Amygdala (tissue), 56 donors: ENCODE results near the gene TAS2R5.
A peak's percentile ranks its signal among the peaks of the same experiment; 100 is the strongest.
"Not testable (repeated sequence)": the region's sequence is repeated elsewhere in the genome, so short reads cannot be mapped to it uniquely, and the experiment has no call there.

Source experiments
- DNase-seq, 56 donors: peaks; one replicate each; lab custom pipeline; 2025; lab: John Stamatoyannopoulos, UW

TAS2R5 gene

DNA sequence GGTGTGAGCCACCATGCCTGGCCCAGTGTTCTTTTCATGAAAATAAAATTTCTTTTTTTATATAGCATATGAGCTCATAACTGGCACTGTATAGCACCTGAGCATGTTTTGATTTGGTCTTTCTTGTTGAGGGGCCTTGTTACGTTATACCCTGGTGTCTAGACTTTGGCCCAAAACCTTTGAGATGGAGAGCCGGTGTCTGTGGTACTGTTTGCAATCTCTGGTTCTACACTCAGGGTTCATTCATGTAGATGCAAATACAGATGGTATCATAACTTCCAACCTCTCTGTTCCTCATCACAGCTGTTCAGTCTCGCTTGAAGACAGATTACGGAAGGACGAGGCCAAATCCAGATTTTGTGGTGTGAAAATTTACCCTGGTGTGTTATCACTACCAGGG lies at the start of gene TAS2R5:
TAS2R5 (plus strand) TSS at position 301 of the 400 bp plus-strand sequence. CDS start 145 bp downstream, outside the sequence.
- no peak for DNase-seq

GRCh38 chr7:141742229-141742628 lies 47.8 kb upstream of the TAS2R5 start:
- no peak for DNase-seq

DNA sequence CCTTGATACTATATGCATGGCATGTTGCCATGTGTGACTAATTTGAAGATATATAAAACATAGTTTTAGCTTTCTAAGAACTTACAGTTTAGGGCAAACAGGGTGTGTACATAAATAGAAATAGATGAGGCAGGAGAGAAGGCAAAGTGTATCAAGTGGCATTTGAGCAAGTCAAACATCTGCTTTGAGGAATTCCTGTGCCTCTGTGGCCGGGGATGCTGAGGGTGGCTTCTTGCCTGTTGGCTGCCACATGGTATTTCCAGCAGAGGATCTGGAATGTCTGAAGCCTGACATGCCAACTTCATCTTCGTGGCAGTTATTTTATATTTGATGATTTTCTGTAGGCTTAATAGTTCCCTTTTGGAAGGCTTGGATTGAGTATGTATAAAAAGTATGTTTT lies 45.9 kb upstream of the TAS2R5 start:
- no peak for DNase-seq

- no peak for DNase-seq
These were observed 41.6 kb upstream of the TAS2R5 start for GRCh38 chr7:141748396-141748795.

GRCh38 chr7:141751904-141752303 lies 38.1 kb upstream of the TAS2R5 start:
- DNase-seq, result not testable (repeated sequence)

GRCh38 chr7:141752634-141753033 lies 37.4 kb upstream of the TAS2R5 start:
- no peak for DNase-seq

DNA sequence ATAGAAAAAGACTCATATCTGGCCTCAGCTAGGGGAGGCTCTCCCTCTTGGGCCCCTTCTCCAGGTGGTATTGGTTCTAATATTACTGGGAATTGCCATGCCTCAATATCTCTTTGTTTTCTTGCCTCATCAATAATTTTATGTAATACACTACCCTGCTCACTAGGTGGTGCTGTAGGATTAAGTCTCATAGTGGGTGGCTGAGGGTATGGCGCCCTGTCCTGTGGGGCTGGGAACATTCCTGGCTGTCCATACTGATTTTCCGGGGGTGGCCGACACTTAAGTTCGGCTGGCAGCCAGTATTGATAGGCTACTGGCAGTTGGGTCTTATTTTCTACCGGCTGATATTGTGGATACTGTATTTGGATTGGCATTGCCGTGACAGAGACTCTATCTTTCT lies 35.1 kb upstream of the TAS2R5 start:
- DNase-seq, result no peak

DNA sequence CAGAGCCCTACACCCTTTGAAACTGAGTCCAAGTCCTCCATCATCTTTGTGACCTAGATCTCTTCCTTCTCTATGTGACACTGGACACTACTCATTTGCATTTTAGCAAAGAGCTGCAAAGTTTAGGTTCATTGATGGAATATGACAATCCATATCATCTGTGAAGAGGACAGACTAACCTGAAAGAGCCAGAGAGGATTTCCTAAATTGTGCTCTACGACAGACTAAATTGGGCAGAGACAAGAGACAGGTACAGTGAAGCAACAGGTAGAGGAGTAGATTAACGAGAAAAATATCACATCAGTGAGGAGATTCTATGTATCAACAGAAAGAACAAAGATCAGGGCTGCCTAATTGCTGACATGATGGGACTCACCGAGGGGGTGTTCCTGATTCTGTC lies 26.2 kb upstream of the TAS2R5 start, which contains the start of gene TAS2R3:
TAS2R3 (plus strand) TSS at position 301 of the 400 bp plus-strand sequence; CDS start at position 363, 62 bp downstream.
- DNase-seq, result no peak

- DNase-seq, result not testable (repeated sequence)
These were observed 19.9 kb upstream of the TAS2R5 start for GRCh38 chr7:141770083-141770583.

GRCh38 chr7:141776374-141776773 lies 13.6 kb upstream of the TAS2R5 start, which contains the start of gene TAS2R4:
Gene TAS2R4 (plus strand): TSS chr7:141776674. CDS start chr7:141778489, 1,815 bp downstream.
- DNase-seq, result no peak

GRCh38 chr7:141785706-141786552 lies 4.1 kb upstream of the TAS2R5 start:
- peak in 8 of 56 donors; percentile 3 to 58 (median 10) for DNase-seq

DNA sequence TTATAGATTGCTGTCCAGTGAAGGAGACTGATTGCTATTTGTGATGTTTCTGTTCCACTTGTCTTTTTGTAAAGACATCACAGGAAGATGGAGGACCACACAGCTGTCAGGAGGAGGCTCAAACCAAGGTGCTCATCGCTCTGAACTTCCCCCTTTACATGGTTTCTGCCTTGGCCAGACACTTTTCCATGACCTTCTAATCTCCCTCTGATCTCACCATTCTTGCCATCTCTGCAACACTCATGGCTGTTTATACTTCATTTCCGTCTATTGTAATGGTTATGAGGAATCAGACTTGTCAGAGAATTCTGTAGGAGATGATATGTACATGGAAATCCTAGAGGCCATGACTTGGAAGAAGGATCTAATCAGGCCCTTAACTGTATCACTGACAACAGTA lies 1.7 kb upstream of the TAS2R5 start:
- DNase-seq, result no peak

DNA sequence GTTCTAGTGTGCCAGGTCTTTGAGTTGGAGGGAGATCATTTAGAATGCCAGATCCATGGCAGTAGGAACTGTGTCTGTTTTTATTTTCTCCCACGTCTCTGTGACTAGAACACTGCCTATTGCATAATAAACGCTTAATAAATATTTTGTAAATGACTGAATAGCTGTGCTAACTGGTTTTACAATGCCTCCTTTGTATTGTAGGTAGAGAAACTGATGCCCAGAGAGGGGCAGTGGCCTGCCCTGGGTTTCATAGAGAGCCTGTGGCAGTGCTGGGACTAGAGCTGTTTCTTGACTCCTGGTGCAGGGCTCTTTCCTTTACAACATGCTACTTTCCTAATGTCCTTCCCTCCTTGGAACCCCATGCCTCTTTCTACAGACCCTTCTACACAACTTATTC lies 2.5 kb downstream of the TAS2R5 start:
- no peak for DNase-seq

DNA sequence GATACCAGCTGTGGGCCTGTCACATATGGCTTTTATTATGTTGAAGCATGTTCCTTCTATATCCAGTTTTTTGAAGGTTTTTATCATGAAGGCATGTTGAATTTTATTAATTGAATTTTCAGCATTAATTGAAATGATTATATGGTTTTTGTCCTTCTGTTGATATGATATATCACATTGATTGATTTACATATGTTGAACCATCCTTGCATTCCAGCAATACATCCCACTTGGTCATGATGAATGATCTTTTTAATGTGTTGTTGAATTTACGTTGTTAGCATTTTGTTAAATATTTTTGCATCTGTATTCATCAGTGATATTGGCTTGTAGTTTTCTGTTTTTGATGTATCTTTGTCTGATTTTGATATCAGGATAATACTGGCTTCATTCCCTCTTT lies 30.1 kb downstream of the TAS2R5 start:
- DNase-seq, result no peak

- not testable (repeated sequence) for DNase-seq
These were observed 32.4 kb downstream of the TAS2R5 start for GRCh38 chr7:141822432-141822831.

DNA sequence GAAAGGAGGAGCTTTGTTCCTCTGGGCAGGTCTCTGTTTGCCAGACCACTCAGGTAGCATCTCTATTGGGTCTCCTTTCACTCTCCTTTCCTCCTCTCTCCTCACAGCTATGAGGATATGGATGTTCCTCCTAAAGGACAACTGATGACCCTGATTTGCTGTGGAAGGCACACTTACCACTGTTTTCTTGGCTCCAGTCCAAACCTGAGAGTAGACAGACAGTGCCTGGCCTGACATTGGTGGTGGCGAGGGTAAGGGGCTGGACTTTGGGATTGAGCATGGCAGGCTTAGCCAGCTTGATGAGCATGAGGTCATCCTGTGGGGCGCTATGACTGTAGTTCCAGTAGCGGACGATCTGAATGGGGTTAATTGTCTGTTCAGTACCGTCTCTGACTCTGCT lies 47.7 kb downstream of the TAS2R5 start:
- DNase-seq, result peak in 1 of 56 donors; percentile 12

DNA sequence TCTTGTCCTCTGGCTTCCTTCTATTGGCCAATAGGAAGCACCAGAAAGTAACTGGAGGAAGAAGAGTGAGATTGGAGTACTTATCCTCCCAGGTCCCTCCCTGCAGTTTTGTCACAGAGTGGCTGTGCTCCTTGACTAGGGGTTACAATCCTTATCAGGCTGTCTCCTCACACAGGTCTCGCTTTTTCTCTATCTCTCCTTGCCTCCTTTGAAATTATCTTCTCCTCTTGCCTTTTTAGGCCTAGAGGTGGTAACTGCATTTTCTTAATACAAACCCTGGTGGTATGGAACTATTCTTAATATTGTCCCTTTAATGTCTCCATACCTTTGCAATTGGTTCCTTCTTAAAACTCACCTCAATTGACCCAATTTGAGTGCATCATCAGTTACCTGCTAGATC lies 48.6 kb downstream of the TAS2R5 start:
- no peak for DNase-seq

DNA sequence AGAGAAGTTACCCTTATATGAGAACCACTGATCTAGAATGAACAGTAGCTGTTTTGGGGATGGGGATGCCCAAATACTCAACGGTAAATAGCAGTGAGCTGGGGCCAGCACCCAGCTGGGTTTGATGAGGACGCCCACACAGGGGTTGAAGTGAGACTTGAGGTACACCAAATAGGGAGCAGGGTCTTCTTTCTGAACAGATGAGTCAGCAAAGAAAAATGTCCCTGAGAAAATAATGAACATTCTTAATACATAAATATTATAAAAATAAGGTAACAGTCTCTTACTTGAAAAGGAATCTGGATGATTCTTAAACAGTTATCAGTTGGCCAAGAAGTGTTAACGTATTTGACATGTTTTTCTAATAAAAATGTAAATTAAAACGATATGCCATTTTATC lies 49.2 kb downstream of the TAS2R5 start:
- DNase-seq, result no peak

DNA sequence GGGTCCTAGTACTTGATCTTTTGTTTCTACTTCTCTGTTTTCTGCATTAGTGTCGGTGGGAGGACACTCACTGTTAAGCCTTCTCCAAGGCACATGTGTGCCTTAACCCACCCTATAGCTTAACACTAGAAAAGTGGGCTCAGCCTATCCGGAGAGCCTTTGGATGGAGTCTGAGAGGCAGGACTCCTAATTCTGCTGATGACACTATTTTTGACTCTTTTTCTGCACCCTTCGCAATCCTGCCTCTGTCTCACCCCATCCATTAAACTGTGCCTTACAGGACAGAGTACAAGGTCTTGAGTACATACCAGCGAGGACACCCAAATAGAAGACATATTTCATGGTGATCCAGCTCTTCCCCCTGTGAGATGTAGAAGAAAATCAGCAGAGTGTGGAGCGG lies 50.7 kb downstream of the TAS2R5 start:
- DNase-seq, result no peak
